GM12891 (cell line): Measurements from ENCODE around the gene CYFIP1.

Source experiments
- DNase-seq: peaks from one replicate; pipeline ENCODE4 v3.0.0; 2011; ENCODE audit warnings: low spot score; ENCODE audit not compliant: insufficient read length
- FAIRE-seq: peaks from 2 replicates; lab custom pipeline; 2011; peaks lifted over from hg19 to GRCh38; lab: Jason Lieb, UNC
- PAX5 ChIP-seq: IDR thresholded peaks from 2 replicates; pipeline ENCODE4 v1.6.1; 2011; ENCODE audit warnings: low read length, moderate library complexity, mild to moderate bottlenecking; ENCODE audit not compliant: insufficient read depth, severe bottlenecking
- POLR2A ChIP-seq: IDR thresholded peaks from 2 replicates; pipeline ENCODE4 v1.6.1; 2011; ENCODE audit warnings: low read depth, low read length, control low read depth
- POLR2AphosphoS5 ChIP-seq: IDR thresholded peaks from 2 replicates; pipeline ENCODE4 v1.6.1; 2011; ENCODE audit warnings: low read depth, low read length, control low read depth
- POU2F2 ChIP-seq: IDR thresholded peaks from 2 replicates; pipeline ENCODE4 v1.6.1; 2011; ENCODE audit warnings: low read depth, mild to moderate bottlenecking, control low read depth, low read length, moderate library complexity
- SPI1 ChIP-seq: IDR thresholded peaks from 2 replicates; pipeline ENCODE4 v1.6.1; 2011; ENCODE audit warnings: low read depth, low read length, control low read depth
- TAF1 ChIP-seq: IDR thresholded peaks from 2 replicates; pipeline ENCODE4 v1.6.1; 2011; ENCODE audit warnings: low read depth, low read length, control low read depth

CYFIP1 gene

DNA sequence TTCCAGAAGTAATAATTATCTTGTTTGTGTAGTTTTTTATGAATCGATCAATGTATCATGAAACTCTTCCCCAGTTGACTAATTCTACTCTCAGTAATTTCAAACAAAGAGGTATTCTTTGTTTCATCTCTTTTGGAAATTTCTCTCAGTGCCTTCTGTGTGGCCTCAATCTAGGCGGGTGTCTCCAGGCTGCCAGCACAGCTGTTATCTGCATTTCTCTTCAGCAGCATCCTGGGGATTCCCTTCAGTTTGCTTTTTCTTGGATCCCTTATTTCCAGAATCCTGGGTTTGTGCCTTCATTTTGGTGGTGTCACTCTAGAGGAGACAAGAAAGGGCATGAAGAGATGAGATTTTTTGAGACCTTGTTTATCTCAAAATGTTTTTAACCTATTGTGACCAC, 119.0 kb downstream of the CYFIP1 start:
- no peak for FAIRE-seq
- TF ChIP-seq POU2F2 (no peak), SPI1 (no peak), PAX5 (no peak)
- no peak for DNase-seq

DNA sequence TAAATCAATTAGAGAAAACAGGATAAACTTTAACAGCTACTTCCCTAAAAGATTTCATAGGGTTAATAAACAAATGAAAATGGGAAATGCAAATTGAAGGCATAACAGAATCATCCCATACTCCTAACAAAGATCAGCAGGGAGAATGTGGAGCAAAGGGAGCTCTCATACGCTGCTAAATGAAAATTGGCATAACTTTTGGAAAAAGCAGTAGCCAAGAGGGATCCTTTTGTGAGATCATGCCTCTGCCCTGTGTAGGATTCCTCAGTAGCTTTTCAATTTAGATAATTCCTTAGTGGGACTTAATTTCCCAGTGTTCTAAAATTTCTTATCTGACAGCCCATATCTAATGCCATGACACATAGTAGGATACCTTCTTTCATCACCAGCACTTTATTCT, 123.5 kb downstream of the CYFIP1 start:
- no peak for FAIRE-seq
- no peak for DNase-seq
- TF ChIP-seq POLR2A (no peak), POU2F2 (no peak), POLR2AphosphoS5 (no peak), PAX5 (no peak), TAF1 (no peak), SPI1 (no peak)

DNA sequence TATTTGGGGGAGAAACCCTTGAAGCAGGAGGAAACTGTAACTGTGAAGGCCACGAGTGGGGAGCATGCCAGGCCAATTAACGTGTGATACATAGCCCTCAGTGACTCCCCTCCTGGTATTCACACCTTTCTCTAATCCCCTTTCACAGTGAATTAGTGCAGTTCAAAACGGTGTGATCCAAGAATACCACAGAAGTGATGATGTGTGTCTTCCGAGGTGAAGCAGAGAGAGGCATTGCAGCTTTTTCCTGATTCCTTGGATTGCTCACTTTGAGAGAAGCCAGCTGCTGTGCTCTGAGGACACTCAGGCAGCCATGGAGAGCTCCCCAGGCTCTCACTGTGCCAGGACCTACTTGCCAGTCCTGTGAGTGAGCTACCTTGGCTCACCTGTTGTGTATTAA, 124.4 kb downstream of the CYFIP1 start:
- no peak for DNase-seq
- TF ChIP-seq POLR2A (no peak), POLR2AphosphoS5 (no peak), POU2F2 (no peak), TAF1 (no peak), SPI1 (no peak), PAX5 (no peak)
- no peak for FAIRE-seq

DNA sequence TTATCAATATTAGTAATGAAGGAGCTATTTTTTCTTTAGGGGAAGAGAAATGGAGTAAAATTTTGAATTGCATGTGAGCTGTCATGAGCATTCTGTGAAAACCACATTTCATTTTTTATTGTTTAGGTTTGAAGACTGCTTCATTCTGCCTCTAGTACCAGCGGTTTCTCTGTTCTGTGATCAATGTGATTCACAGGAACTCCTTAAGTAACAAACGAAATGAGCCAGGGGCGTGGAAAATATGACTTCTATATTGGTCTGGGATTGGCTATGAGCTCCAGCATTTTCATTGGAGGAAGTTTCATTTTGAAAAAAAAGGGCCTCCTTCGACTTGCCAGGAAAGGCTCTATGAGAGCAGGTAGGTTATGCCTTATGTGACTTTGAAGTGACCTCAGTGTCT, 128.7 kb downstream of the CYFIP1 start:
- no peak for FAIRE-seq
- DNase-seq, result no peak
- TF ChIP-seq POLR2A (no peak), POU2F2 (no peak)

DNA sequence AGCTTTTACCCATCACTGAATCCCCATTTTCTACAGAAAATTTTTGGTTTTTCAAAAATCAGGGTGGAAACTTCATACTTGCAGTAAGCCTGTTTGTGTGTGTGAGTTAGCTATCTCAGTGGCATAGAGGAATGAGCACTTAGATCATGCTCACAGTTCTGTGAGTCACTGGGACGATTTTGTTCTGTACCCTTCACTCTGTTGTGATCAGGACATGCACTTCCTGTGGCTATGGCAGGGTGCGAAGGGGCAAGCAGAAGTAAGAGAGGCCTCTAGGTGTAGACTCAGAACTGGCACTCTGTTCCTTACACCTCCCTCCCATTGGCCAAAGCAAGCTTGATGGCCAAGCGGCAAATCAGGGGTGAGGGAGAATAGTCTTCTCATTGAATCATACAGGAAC, 130.1 kb downstream of the CYFIP1 start:
- FAIRE-seq (no peak), DNase-seq (no peak)
- TF ChIP-seq POLR2A (no peak), POU2F2 (no peak)

DNA sequence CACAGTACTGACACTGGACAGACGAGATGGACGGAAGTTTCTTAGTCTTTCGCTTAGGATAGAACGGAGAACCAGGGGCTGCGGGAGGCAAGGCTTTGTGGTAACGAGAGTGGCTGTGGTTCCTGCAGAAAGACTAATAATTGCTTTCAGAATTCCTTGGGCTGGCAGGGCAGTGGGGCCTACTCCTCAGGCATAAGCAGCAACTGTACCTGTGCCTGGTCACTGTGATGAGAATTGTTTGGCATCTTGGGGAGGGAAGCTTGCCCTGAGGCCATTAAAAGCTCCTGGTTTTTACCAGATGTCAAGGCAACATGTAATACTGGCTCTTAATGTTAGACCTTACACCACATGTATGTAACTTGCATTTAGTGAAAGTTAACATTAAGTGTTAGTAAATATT, 134.1 kb downstream of the CYFIP1 start:
- FAIRE-seq (no peak), DNase-seq (no peak)
- no peak for TF ChIP-seq POU2F2
- TF ChIP-seq POLR2AphosphoS5, result no peak
- no peak for TF ChIP-seq PAX5
- TF ChIP-seq POLR2A, result no peak
- no peak for TF ChIP-seq SPI1
- no peak for TF ChIP-seq TAF1

DNA sequence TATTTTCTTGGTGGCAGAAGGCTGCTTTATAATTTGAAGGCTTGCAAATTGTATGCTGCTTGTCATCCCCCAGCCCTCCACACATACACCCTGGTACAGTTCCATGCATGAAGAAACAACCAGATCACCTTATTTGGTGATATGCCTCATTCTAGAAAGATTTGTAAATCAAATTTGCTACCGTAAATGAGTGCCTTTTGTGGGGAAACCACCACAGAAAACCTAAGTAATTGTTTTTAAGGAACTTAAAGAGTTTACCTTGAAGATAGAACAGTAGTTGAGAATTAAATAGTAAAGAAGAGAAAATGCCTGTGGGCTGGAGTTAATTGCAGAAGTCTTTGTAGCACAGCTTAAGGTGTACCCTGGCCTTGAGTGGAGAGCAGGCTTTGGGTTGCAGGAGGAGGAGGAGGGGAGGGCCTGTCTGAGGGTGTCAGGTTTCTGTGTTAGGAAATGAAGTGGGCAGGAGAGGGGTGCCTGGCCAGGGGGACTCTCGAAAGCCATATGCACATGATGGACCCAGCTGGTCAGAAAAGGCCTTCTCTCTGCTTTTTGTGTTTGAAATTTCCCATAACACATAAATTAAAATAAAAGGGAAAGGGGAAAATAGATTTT, 134.8 kb downstream of the CYFIP1 start:
- no peak for TF ChIP-seq POLR2AphosphoS5
- TF ChIP-seq POU2F2, result no peak
- no peak for TF ChIP-seq PAX5
- no peak for TF ChIP-seq SPI1
- no peak for TF ChIP-seq TAF1
- TF ChIP-seq POLR2A, result no peak
- FAIRE-seq (no peak), DNase-seq (no peak)

DNA sequence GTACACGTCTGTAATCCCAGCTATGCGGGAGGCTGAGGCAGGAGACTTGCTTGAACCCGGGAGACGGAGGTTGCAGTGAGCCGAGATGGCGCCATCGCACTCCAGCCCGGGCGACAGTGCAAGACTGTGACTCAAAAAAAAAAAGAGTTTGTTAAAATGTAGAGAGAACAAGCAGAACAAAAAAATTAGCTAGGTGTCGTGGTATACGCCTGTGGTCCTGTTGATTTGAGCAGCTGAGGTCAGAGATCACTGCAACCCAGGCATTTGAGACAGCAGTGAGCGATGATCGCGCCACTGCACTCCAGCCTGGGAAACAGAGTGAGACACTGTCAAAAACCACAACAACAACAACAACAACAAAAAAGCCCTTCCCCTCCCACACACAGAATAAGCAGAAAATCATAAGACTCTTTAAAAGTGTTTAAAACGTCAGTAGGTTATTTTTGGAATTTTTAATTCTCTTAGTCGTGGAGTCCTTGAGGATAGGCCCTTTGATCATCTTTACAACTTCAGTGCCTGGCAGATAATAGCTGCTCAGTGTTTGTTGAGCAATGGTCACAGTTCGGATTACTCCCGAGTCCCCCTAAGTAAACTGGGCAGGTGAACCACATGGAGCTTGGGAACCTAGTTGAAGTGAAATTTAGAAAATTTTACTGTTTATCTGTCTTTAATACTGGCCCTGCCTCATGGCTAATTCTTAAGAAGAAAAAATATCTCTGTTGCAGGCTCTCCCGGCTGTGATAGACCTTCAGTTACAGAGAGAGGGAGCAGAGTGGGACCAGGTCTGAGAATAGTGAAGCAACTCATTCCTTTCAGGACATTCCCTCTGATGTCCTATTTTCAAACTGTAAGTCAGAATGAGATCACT, 135.5 kb downstream of the CYFIP1 start:
- FAIRE-seq (no peak), DNase-seq (no peak)

DNA sequence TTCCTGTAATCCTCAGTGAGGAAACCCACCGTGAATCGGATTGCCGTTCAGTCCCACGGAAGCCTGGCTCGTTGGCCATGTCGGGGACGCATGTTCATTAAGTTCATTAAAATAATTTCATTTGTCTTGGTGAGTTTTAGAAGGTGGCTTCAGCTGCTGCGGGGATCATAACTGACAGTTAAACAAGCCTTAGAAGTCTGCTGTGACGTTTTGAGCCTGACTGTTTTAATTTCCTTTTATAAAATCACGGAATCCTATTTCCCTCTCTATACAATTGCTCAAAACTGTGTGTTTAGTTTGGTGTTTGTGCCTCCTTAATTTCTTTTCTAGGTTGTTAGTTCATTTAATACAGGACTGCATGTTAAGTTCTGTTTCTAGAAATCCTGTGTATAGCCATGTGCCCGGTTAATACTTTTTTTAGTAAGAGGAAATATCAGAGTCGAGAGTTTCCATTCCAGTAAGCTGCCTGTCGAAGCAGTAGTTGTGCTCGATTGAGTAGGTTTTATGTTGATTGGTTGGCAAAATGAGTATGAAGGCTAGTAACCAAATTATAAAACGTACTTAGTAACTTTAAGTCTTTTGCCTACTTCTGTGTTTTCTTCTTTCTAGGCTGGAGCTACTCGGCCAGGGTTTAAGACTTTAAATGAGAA, 141.0 kb downstream of the CYFIP1 start:
- FAIRE-seq, result peak; percentile 43
- DNase-seq, result no peak
- TF ChIP-seq POLR2AphosphoS5 (no peak), SPI1 (no peak), TAF1 (no peak), PAX5 (no peak), POU2F2 (no peak), POLR2A (no peak; the same call in 1 of the 2 replicates)

More for the DNA sequence above, 135.5 kb downstream of the CYFIP1 start:
- no peak for TF ChIP-seq SPI1
- 0 out of 2 replicates have a peak, but pooled peaks have one; percentile 22 for TF ChIP-seq POLR2A
- TF ChIP-seq PAX5, result no peak
- TF ChIP-seq TAF1, result no peak
- TF ChIP-seq POU2F2, result no peak
- no peak; the same call in 1 of the 2 replicates for TF ChIP-seq POLR2AphosphoS5

DNA sequence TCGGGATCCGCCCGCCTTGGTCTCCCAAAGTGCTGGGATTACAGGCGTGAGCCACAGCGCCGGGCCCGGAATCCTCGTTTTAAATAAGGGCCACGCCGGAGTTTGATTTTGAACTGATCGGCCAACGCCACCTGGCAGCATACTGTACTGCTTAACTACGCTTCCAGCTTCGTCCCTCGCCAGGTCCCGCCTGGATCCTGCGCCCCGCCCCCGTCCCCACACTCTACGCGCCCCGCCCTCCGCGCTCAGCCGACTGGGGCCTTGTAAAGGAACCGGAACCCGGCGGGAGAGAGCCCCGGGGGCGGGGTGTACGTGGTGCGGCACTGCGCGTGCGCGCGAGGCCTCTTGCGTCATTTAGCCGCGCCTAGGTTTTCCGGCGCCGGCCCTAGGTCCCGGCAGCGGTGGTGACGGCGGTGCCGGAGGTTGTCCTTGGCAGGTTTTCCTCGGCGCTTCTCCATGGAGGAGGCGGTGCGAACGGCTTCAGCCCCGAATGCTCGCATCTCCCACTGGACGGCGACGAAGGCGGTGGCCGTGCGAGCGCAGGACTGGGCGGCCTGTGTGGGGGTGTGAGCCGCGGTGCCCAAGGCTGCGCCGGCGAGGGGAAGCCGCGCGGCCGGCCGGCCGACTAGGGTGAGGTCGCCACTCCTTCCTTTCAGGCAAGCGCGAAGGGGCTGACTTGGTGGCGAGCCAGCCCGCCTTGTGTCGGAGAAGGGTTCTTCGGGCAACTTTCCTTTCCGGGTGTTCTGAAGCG, 141.7 kb downstream of the CYFIP1 start, which contains the start of gene NIPA2:
TSS of gene NIPA2 (plus strand) at position 375 of the 751 bp plus-strand sequence. CDS start 13,066 bp downstream, outside the sequence.
- FAIRE-seq (peak; percentile 94), DNase-seq (peak; percentile 86)
- TF ChIP-seq POLR2A, result peak; percentile 73
- no peak; the same call in 1 of the 2 replicates for TF ChIP-seq POLR2AphosphoS5
- TF ChIP-seq TAF1, result no peak; the same call in 1 of the 2 replicates
